Hepatocyte (in vitro differentiated cells): ENCODE data around the gene RUNX3. TPM values are rescaled to one million over a fixed set of nuclear protein-coding genes. Genes with fewer than 3 reads are reported as not detected.

Experiments
- DNase-seq: peaks from one replicate; pipeline ENCODE4 v3.0.0-alpha.2; 2016; ENCODE audit warnings: low spot score
- H2AFZ ChIP-seq: fragments of 200-600 bp; sonication (generic); 2 replicates; pipeline ENCODE4 v1.6.0; 2016; ENCODE audit warnings: antibody characterized with exemption, mild to moderate bottlenecking
- H3K27ac ChIP-seq: fragments of 200-600 bp; sonication (generic); 2 replicates; pipeline ENCODE4 v1.5.1; 2016; ENCODE audit warnings: mild to moderate bottlenecking
- H3K27me3 ChIP-seq: fragments of 200-600 bp; sonication (generic); 2 replicates; pipeline ENCODE4 v1.6.1; 2016
- H3K36me3 ChIP-seq: fragments of 200-600 bp; sonication (generic); replicated peaks from 2 replicates; pipeline ENCODE4 v1.5.1; 2016; ENCODE audit warnings: low read depth; ENCODE audit not compliant: insufficient read depth
- H3K4me1 ChIP-seq: fragments of 200-600 bp; sonication (generic); 2 replicates; pipeline ENCODE4 v1.5.1; 2016; ENCODE audit warnings: mild to moderate bottlenecking, moderate library complexity; ENCODE audit not compliant: insufficient read depth
- H3K4me2 ChIP-seq: fragments of 200-600 bp; sonication (generic); 2 replicates; pipeline ENCODE4 v1.6.0; 2016
- H3K4me3 ChIP-seq: fragments of 200-600 bp; sonication (generic); 2 replicates; pipeline ENCODE4 v1.5.1; 2016; ENCODE audit warnings: mild to moderate bottlenecking
- H3K79me2 ChIP-seq: fragments of 200-600 bp; sonication (generic); 2 replicates; pipeline ENCODE4 v1.6.0; 2017; ENCODE audit warnings: mild to moderate bottlenecking
- H3K9me2 ChIP-seq: fragments of 200-600 bp; sonication (generic); replicated peaks from 2 replicates; pipeline ENCODE4 v1.6.0; 2017; ENCODE audit warnings: mild to moderate bottlenecking; ENCODE audit not compliant: insufficient read depth
- H3K9me3 ChIP-seq: fragments of 200-600 bp; sonication (generic); 2 replicates; pipeline ENCODE4 v1.5.1; 2016; ENCODE audit warnings: low read depth, mild to moderate bottlenecking
- H4K20me1 ChIP-seq: fragments of 200-600 bp; sonication (generic); 2 replicates; pipeline ENCODE4 v1.6.0; 2016; ENCODE audit warnings: mild to moderate bottlenecking; ENCODE audit not compliant: insufficient read depth, poor library complexity, severe bottlenecking
- CTCF ChIP-seq: fragments of 200-600 bp; sonication (generic); IDR thresholded peaks from 2 replicates; pipeline ENCODE4 v1.5.1; 2016; ENCODE audit warnings: antibody characterized with exemption, mild to moderate bottlenecking; ENCODE audit not compliant: poor library complexity
- EZH2 ChIP-seq: fragments of 200-600 bp; sonication (generic); IDR thresholded peaks from 2 replicates; pipeline ENCODE4 v1.6.1; 2016; ENCODE audit warnings: antibody characterized with exemption, mild to moderate bottlenecking, borderline replicate concordance
- EZH2phosphoT487 ChIP-seq: fragments of 200-600 bp; sonication (generic); IDR thresholded peaks from one replicate; pipeline ENCODE4 v1.6.1; 2018; ENCODE audit warnings: antibody characterized with exemption, mild to moderate bottlenecking, low read depth, moderate library complexity; ENCODE audit not compliant: unreplicated experiment, severe bottlenecking
- WGBS: methylation state at CpG from one replicate; pipeline ENCODE4 v1.1.6; 2016; ENCODE audit warnings: low lambda C conversion rate; ENCODE audit errors: missing lambda C conversion rate; 5-methylcytosine and 5-hydroxymethylcytosine counted together
- polyA plus RNA-seq: library from polyadenylated mRNA; unstranded; fragments of >200 nt; fragmentation: Nextera tagmentation; extraction: Ambion mirVana; gene quantifications from 2 replicates; pipeline ENCODE4 v1.2.1, GENCODE V29; 2016
- total RNA-seq: library from RNA; depleted of rRNA; stranded (reverse); fragments of >200 nt; gene quantifications from 2 replicates; pipeline ENCODE4 v1.2.3, GENCODE V29; 2014

RUNX3 gene
- total and polyA plus RNA-seq, 2 experiments from 2014 or later: 0.13 to 0.16 TPM

DNA sequence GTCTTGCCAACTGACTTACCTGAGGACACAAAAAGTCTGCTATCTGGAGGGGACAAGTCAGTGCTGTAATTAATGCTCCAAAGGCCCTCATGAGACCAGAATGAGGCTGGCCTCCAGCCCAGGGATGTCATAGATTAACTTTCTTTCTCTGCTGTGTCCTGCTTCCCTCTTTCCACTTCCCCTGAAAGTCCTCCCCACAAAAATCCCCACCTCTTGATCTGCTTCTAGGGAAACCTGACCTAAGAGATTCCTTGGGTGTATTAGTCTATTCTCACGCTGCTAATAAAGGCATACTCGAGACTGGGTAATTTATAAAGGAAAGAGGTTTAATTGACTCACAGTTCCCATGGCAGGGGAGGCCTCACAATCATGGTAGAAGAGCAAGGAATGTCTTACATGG lies 39.2 kb downstream of the RUNX3 start:
- no peak overlapping the region for H3K4me2 ChIP-seq
- no peaks in the 10 kb centered on the region for H3K27me3 ChIP-seq
- H4K20me1 ChIP-seq: no peaks in the 10 kb centered on the region
- WGBS: 85% methylated on average over 2 of the region's 2 CpGs
- no peak overlapping the region for H3K4me3 ChIP-seq
- no peaks in the 10 kb centered on the region for H3K9me3 ChIP-seq
- no peaks in the 10 kb centered on the region for H3K4me1 ChIP-seq
- no peaks in the 10 kb centered on the region for H3K36me3 ChIP-seq
- H3K27ac ChIP-seq: peak overlapping the region; percentile 40
- no peaks in the 10 kb centered on the region for H3K9me2 ChIP-seq
- no peak for TF ChIP-seq EZH2phosphoT487
- no peak for TF ChIP-seq EZH2
- TF ChIP-seq CTCF: no peak
- H3K79me2 ChIP-seq: no peaks in the 10 kb centered on the region
- no peak overlapping the region for H2AFZ ChIP-seq
- DNase-seq: no peak

GRCh38 chr1:24888971-24889676 lies 41.0 kb downstream of the RUNX3 start:
- no peaks in the 10 kb centered on the region for H3K9me2 ChIP-seq
- no peak overlapping the region for H3K4me3 ChIP-seq
- WGBS: 70% methylated on average over 4 of the region's 4 CpGs
- no peaks in the 10 kb centered on the region for H3K36me3 ChIP-seq
- no peaks in the 10 kb centered on the region for H3K9me3 ChIP-seq
- TF ChIP-seq EZH2phosphoT487: no peak
- no peak for TF ChIP-seq EZH2
- H3K4me1 ChIP-seq: no peaks in the 10 kb centered on the region
- H3K27me3 ChIP-seq: no peaks in the 10 kb centered on the region
- H3K4me2 ChIP-seq: no peak overlapping the region
- H3K27ac ChIP-seq: no peak overlapping the region
- H3K79me2 ChIP-seq: no peaks in the 10 kb centered on the region
- no peaks in the 10 kb centered on the region for H4K20me1 ChIP-seq
- H2AFZ ChIP-seq: no peak overlapping the region
- DNase-seq: no peak

- H3K79me2 ChIP-seq: no peaks in the 10 kb centered on the region
- H4K20me1 ChIP-seq: no peaks in the 10 kb centered on the region
- no peak overlapping the region for H3K4me2 ChIP-seq
- no peaks in the 10 kb centered on the region for H3K4me1 ChIP-seq
- 96% methylated on average over 9 of the region's 9 CpGs for WGBS
- no peak overlapping the region for H3K4me3 ChIP-seq
- no peak overlapping the region for H2AFZ ChIP-seq
- H3K27me3 ChIP-seq: no peaks in the 10 kb centered on the region
- H3K27ac ChIP-seq: no peak overlapping the region
- no peaks in the 10 kb centered on the region for H3K36me3 ChIP-seq
- H3K9me3 ChIP-seq: peaks cover 4% of the 10 kb centered on the region
- no peak for DNase-seq
- H3K9me2 ChIP-seq: no peaks in the 10 kb centered on the region
- TF ChIP-seq CTCF (no peak), EZH2phosphoT487 (no peak), EZH2 (no peak)
Measured at GRCh38 chr1:24888061-24888970, 41.8 kb downstream of the RUNX3 start.

DNA sequence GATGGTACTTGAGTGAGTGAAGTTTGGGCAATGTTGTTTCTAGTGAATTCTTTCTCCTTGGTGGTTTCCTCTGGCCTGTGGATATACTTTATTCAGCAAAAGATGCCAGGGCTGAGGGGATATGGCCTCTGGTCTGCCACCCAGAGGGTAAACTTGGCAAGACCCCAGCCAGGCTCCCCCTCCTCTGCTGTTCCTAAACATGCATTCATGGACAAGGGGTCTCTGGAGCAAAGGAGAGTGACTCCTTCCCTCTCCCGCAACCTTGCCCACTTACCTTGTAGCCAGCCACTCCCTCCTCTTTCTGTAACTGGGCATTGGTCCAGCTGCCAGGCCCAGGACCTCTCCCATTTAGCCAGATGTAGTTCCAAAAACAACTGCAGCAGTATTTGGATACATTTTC lies 43.8 kb downstream of the RUNX3 start:
- Histone ChIP-seq H3K4me2 (no peak overlapping the region), H3K9me3 (peaks cover 4% of the 10 kb centered on the region), H3K4me1 (no peaks in the 10 kb centered on the region), H4K20me1 (no peaks in the 10 kb centered on the region), H3K27ac (no peak overlapping the region), H3K36me3 (no peaks in the 10 kb centered on the region), H3K9me2 (no peaks in the 10 kb centered on the region), H3K79me2 (no peaks in the 10 kb centered on the region), H2AFZ (no peak overlapping the region), H3K4me3 (no peak overlapping the region), H3K27me3 (no peaks in the 10 kb centered on the region)
- TF ChIP-seq EZH2phosphoT487 (no peak), EZH2 (no peak), CTCF (no peak)
- no peak for DNase-seq
- WGBS: 100% methylated on average over 1 of the region's 1 CpG
